GM18505 (cell line): Measurements from ENCODE around the gene HHIPL1.

ENCODE experiments used
- ATAC-seq: cut with Tn5 transposase; IDR thresholded peaks from one replicate; pipeline ENCODE4 v1.9.1; 2021; ENCODE audit not compliant: unreplicated experiment
- POLR2A ChIP-seq: IDR thresholded peaks from 4 replicates; pipeline ENCODE4 v1.6.1; 2011; ENCODE audit warnings: borderline replicate concordance; ENCODE audit not compliant: insufficient read depth, insufficient read length; ENCODE audit errors: extremely low read depth

Gene HHIPL1

DNA sequence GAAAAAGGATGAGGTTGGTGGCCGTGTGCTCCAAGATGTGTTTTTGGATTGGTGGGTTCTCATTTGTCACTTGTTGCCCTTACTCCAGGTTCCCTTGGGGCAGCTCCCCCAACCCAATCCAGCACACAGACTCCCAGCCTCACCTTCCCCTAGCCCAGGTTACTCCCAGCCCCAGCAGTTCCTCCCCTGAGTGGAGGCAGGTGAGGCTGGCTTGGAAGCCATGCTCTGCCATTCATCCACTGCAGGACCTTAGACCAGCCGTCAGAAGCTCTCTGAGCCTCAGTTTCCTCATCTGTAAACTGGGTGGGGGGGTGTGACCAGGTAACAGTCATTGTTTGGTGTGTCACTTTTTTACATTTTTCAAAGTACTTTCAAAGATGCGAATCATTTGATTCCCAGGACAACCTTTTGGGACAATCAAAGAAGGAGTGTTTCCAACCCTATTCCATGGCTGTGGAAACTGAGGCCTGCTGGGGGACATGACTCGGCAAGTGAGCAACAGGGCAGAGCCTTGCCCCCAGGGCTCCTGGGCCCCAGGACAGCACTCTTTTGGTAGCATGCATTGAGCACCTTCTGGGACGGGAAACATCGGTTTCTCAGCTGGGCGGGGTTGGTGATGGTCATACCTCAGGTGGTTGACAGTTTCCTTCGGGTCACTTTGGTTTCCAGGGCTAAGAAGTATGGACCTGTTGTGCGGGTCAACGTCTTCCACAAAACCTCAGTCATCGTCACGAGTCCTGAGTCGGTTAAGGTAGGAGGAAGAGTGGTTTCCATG is 46.4 kb downstream of the HHIPL1 start:
- no peak for TF ChIP-seq POLR2A
- ATAC-seq: no peak

- no peak for TF ChIP-seq POLR2A
- ATAC-seq: no peak
These were observed 49.0 kb downstream of the HHIPL1 start for GRCh38 chr14:99693918-99694317.

DNA sequence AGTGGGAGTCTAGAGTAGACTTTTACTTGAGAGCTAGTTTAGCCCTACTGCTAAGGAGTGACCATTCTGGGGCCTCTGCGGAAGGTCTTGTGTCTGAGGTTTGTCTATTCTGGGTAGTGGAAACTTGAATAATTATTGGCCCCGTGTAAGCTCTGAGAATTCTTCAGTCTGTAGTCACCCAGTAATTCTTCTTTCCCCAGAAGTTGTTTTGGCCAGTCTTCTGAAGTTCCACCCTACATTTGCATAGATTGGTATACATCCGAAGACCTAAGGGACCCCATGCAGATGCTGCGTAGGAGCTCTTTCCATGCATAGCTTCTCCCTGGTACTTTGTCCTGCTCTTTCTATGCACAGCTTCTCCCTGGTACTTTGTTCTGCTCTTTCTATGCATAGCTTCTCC is 52.0 kb downstream of the HHIPL1 start:
- no peak for ATAC-seq
- no peak for TF ChIP-seq POLR2A

DNA sequence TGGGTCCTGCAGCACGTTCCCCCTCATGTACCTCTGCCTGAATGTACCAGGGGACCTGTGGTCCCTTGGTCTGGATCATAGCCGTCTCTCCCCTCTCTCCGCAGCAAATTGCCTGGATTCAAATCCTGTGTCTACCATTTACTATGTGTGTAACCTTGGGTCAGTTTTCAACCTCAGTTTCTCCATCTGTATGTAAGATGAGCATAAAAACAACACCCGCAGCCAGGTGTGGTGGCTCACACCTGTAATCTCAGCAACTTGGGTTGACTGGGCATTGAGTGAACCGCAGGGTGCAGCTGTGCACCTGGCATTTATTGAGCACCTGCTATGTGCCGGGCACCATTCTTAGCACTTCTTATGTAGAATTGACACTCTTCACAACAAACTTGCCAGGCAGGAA is 53.3 kb downstream of the HHIPL1 start:
- TF ChIP-seq POLR2A: no peak
- ATAC-seq: no peak

GRCh38 chr14:99698642-99699041 is 53.7 kb downstream of the HHIPL1 start:
- ATAC-seq: no peak
- no peak for TF ChIP-seq POLR2A

DNA sequence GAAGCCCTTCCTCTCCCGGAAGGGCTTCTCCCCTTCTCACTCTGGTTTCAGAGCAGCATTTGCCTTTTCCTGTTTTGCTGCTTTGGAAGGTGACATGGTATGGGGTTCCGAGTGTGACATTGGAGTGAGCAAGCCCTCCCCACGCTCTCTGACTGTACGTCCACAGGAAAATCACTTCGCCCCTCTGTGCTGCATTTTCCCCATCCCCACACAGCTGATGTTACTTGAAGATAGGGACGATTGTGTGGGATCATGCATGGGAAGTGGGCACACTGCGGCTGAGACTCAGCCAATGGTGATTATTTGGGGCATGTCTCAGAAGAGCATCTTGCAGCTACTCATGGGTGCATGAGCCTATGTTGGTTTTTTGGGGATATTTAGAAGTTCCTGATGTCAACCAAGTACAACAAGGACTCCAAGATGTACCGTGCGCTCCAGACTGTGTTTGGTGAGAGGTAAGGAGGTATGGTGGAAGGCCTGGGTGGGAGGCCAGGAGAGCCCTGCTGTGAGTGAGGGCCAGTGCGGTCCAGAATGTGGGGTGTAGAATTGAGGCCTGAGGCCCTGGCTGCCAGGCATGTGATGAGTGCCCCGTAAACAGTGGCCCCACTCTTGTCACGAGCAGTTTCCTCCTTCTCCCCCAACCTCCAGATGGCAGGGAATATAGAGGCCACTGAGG is 54.3 kb downstream of the HHIPL1 start:
- no peak for TF ChIP-seq POLR2A
- ATAC-seq: no peak

DNA sequence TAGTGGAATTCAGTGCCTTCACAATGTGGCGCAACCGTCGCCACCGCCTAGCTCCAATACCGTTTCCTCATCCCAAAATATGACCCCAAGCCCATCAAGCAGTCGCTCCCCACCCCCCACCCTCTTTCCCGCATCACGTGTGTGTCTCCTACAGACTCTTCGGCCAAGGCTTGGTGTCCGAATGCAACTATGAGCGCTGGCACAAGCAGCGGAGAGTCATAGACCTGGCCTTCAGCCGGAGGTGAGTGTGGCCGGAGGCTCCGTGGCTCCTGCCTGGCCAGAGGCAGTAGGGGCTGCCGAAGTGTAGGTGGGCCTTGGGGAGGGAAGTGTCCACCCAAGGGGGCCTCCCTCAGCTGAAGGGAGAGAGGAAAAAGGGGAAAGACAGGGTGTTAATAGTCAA is 54.9 kb downstream of the HHIPL1 start:
- no peak for ATAC-seq
- no peak for TF ChIP-seq POLR2A

DNA sequence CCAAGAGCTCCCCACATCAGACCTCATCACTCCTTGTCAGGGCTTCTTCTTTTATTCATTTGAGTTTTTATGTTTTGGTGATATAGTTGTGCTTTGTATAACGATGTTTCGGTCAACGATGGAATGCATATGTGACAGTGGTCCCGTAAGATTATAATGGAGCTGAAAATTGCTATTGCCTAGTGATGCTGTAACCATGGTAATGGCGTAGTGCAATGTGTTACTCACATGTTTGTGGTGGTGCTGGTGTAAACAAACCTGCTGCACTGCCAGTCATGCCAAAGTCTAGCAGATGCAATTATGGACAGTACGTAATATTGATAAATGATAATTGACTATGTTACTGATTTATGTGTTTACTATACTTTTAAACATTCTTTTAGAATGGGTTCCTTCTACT is 55.5 kb downstream of the HHIPL1 start:
- ATAC-seq: no peak
- TF ChIP-seq POLR2A: no peak

DNA sequence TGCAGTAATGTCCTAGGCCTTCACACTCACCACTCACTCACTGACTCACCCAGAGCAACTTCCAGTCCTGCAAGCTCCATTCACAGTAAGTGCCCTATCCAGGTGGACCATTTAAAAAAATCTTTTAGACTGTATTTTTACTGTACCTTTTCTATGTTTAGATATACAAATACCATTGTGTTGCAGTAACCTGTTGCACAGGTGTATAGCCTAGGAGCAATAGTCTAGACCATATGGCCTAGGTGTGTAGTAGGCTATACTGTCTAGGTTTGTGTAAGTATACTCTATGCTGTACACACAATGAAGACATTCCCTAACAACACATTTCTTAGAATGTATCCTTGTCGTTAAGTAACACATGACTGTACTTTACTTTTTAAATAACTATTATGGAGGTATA is 56.3 kb downstream of the HHIPL1 start:
- no peak for ATAC-seq

DNA sequence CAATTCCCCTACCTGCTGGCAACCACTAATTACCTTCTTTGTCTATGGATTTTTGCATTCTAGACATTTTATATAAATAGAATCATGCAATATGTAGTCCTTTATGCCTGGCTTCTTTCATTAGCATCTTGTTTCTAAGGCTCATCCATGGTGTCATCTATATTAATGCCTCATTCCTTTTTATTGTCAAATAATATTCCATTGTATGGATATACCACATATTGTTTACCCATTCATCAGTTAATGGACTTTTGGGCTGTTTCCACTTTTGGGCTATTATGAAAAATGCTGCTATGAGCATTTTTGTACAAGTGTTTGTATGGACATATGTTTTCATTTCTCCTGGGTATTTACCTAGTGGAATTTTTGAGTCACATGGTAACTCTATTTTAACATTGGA is 57.2 kb downstream of the HHIPL1 start:
- no peak for ATAC-seq

More for the DNA sequence above, 56.3 kb downstream of the HHIPL1 start:
- TF ChIP-seq POLR2A: no peak

DNA sequence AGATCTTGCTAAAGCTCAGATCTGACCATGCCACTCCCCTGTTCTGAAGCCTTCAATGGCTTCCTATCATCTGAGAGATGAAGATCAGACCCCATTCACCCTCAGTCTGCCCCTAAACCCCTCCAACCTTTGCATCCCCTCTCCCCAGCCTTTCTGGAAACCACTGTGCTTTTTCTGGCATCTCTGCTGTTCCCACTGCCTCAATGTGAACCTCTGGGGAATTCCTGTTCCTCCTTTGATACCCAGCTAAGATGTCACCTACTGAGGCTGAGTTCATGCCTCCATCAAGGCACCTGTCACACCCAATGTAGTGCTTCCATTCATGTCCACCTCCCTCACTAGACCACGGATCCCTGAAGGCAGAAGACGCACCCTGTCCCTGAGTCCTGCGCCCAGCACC is 58.5 kb downstream of the HHIPL1 start:
- TF ChIP-seq POLR2A: no peak

More for the DNA sequence above, 57.2 kb downstream of the HHIPL1 start:
- no peak for TF ChIP-seq POLR2A

GRCh38 chr14:99704037-99704436 is 59.1 kb downstream of the HHIPL1 start:
- no peak for ATAC-seq
- TF ChIP-seq POLR2A: no peak

More for the DNA sequence above, 58.5 kb downstream of the HHIPL1 start:
- no peak for ATAC-seq

DNA sequence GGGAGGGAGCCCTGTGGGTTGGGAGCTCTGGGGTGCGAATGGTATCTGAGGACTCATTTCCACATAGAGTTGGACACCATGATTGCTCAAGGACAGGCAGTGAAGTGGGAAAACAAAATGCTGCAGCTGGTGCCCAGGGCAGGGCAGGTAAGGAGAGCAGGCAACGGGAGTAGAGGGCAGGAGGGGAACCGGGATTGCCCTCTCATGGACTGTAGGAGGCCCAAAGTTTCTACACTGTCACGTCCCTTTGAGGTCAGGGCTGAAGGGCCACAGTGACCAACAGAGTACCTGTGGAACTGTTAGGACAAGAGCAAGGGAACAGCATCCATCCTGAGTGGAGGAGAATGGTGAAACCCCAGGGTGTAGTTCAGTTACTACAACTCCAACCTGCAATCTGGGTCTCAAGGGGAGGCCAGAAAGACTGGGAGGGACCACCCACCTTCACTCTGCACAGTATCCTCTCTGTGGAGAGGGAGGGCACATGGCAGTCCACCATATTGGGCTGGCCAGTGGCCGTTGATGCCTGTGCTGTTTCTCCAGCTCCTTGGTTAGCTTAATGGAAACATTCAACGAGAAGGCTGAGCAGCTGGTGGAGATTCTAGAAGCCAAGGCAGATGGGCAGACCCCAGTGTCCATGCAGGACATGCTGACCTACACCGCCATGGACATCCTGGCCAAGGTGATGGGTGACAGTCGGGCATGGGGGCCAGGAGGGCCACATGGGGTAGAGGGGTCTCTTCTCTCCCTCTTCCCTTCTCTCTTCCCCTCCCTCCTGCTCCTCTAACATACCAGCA is 61.4 kb downstream of the HHIPL1 start:
- ATAC-seq: no peak
- no peak for TF ChIP-seq POLR2A
